Measurements from ENCODE around the gene LAMC3. TPM values are rescaled to one million over a fixed set of nuclear protein-coding genes. Genes with fewer than 3 reads are reported as not detected.
"Not testable (repeated sequence)": the region's sequence is repeated elsewhere in the genome, so short reads cannot be mapped to it uniquely, and the experiment has no call there.

Gene LAMC3
- total RNA-seq, 1 experiment from 2014 or later: not detected

GRCh38 chr9:131113655-131114054 is 104.7 kb downstream of the LAMC3 start:
- peaks cover 6% of the 10 kb centered on the region for H3K4me1 Mint-ChIP-seq (ENCODE audit: insufficient read depth, unreplicated experiment)
- no peak overlapping the region for H3K27ac Mint-ChIP-seq (ENCODE audit: low read depth, unreplicated experiment)
- CTCF ChIA-PET: interaction anchor here (0.7 kb wide), 1 partner anchor 56 kb away, joined by 3 read pairs; no protein-coding TSS in a partner anchor
- no peak for DNase-seq (ENCODE audit: unreplicated experiment)
- no peak for TF ChIP-seq CTCF (IDR thresholded peaks at IDR 0.05; ENCODE audit: unreplicated experiment)
- BruUV-seq (replicated peaks): no TSS peak
- H3K36me3 Mint-ChIP-seq (ENCODE audit: insufficient read depth, unreplicated experiment): no peaks in the 10 kb centered on the region
- H3K9me3 Mint-ChIP-seq (ENCODE audit: unreplicated experiment): no peaks in the 10 kb centered on the region
- H3K27me3 Mint-ChIP-seq (ENCODE audit: insufficient read depth, unreplicated experiment): no peaks in the 10 kb centered on the region
- intact Hi-C loops (cut with micrococcal nuclease): loop anchor here (5.0 kb wide), 1 partner anchor 56 kb away; no protein-coding TSS in a partner anchor
- no peak overlapping the region for H3K4me3 Mint-ChIP-seq (ENCODE audit: unreplicated experiment)
- POLR2A ChIA-PET: interaction anchor here (0.6 to 1.7 kb wide), 3 partner anchors 12 to 1215 kb away, joined by 3 to 8 read pairs (median 4); partner anchors contain the start of gene NUP214

GRCh38 chr9:131114084-131114535 is 105.1 kb downstream of the LAMC3 start:
- DNase-seq (ENCODE audit: unreplicated experiment): no peak
- no peaks in the 10 kb centered on the region for H3K36me3 Mint-ChIP-seq (ENCODE audit: insufficient read depth, unreplicated experiment)
- H3K4me3 Mint-ChIP-seq (ENCODE audit: unreplicated experiment): no peak overlapping the region
- POLR2A ChIA-PET: no interaction called here
- TF ChIP-seq CTCF (IDR thresholded peaks at IDR 0.05; ENCODE audit: unreplicated experiment): no peak
- intact Hi-C loops (cut with micrococcal nuclease): loop anchor here (5.0 kb wide), 1 partner anchor 57 kb away; no protein-coding TSS in a partner anchor
- no peak overlapping the region for H3K27ac Mint-ChIP-seq (ENCODE audit: low read depth, unreplicated experiment)
- no peaks in the 10 kb centered on the region for H3K9me3 Mint-ChIP-seq (ENCODE audit: unreplicated experiment)
- no peaks in the 10 kb centered on the region for H3K27me3 Mint-ChIP-seq (ENCODE audit: insufficient read depth, unreplicated experiment)
- BruUV-seq (replicated peaks): no TSS peak
- H3K4me1 Mint-ChIP-seq (ENCODE audit: insufficient read depth, unreplicated experiment): peaks cover 6% of the 10 kb centered on the region
- CTCF ChIA-PET: no interaction called here

GRCh38 chr9:131115360-131115742 is 106.4 kb downstream of the LAMC3 start:
- H3K4me3 Mint-ChIP-seq (ENCODE audit: unreplicated experiment); H3K9me3 Mint-ChIP-seq (ENCODE audit: unreplicated experiment); intact Hi-C loops (cut with micrococcal nuclease); H3K4me1 Mint-ChIP-seq (ENCODE audit: insufficient read depth, unreplicated experiment); H3K27ac Mint-ChIP-seq (ENCODE audit: low read depth, unreplicated experiment); H3K36me3 Mint-ChIP-seq (ENCODE audit: insufficient read depth, unreplicated experiment); H3K27me3 Mint-ChIP-seq (ENCODE audit: insufficient read depth, unreplicated experiment); BruUV-seq (replicated peaks); DNase-seq (ENCODE audit: unreplicated experiment): not testable (repeated sequence)
- POLR2A ChIA-PET: interaction anchor here (1.6 kb wide), 1 partner anchor 11 kb away, joined by 7 read pairs; the partner anchor contains the start of gene NUP214
- CTCF ChIA-PET: interaction anchor here (0.9 kb wide), 1 partner anchor 221 kb away, joined by 5 read pairs; no protein-coding TSS in a partner anchor

GRCh38 chr9:131116281-131117120 is 107.5 kb downstream of the LAMC3 start:
- ChIA-PET POLR2A (interaction anchor here (1.6 kb wide), 1 partner anchor 10 kb away, joined by 7 read pairs; the partner anchor contains the start of gene NUP214), CTCF (interaction anchor here (0.6 kb wide), 1 partner anchor 31 kb away, joined by 3 read pairs; no protein-coding TSS in a partner anchor)
- BruUV-seq (replicated peaks): no TSS peak
- no peak for DNase-seq (ENCODE audit: unreplicated experiment)
- peaks cover 6% of the 10 kb centered on the region for H3K36me3 Mint-ChIP-seq (ENCODE audit: insufficient read depth, unreplicated experiment)
- H3K9me3 Mint-ChIP-seq (ENCODE audit: unreplicated experiment): no peaks in the 10 kb centered on the region
- peaks cover 6% of the 10 kb centered on the region for H3K4me1 Mint-ChIP-seq (ENCODE audit: insufficient read depth, unreplicated experiment)
- intact Hi-C loops (cut with micrococcal nuclease): no loop called here
- no peak for TF ChIP-seq CTCF (IDR thresholded peaks at IDR 0.05; ENCODE audit: unreplicated experiment)
- no peaks in the 10 kb centered on the region for H3K27me3 Mint-ChIP-seq (ENCODE audit: insufficient read depth, unreplicated experiment)
- H3K4me3 Mint-ChIP-seq (ENCODE audit: unreplicated experiment): no peak overlapping the region
- H3K27ac Mint-ChIP-seq (ENCODE audit: low read depth, unreplicated experiment): no peak overlapping the region

Measured in MCF 10A (cell line).